Measurements from ENCODE around the gene PPP2R2C. TPM values are rescaled to one million over a fixed set of nuclear protein-coding genes. Genes with fewer than 3 reads are reported as not detected.

Gene PPP2R2C
- total and polyA plus RNA-seq, 10 of the 15 experiments (the other 5 are each of a cell fraction or from before 2014, with no cell fraction given) = 0.13 to 0.15 TPM; not detected in 8

- FAIRE-seq (no peak), DNase-seq (ENCODE audit: low read depth, low spot score) (no peak), ATAC-seq (no peak)
- Histone ChIP-seq H3K4me1 (ENCODE audit: control insufficient read depth, insufficient read depth, low read length) (peaks cover 13% of the 10 kb centered on the region), H3K4me3 (no peak overlapping the region), H3K9ac (ENCODE audit: control insufficient read depth, insufficient read depth, low read length) (no peak overlapping the region), H3K27ac (ENCODE audit: control insufficient read depth, insufficient read depth) (no peak overlapping the region), H3K9me3 (replicated peaks; ENCODE audit: control insufficient read depth, insufficient read depth, low read length) (no peaks in the 10 kb centered on the region), H3K4me2 (ENCODE audit: control insufficient read depth, insufficient read depth) (no peak overlapping the region), H3K27me3 (replicated peaks in 1 of 2; ENCODE audit: control insufficient read depth in 2 of 2, insufficient read depth in 2 of 2, low read length in 1 of 2) (no peaks in the 10 kb centered on the region), H4K20me1 (ENCODE audit: control insufficient read depth, insufficient read depth) (peaks cover 8% of the 10 kb centered on the region), H3K79me2 (ENCODE audit: control insufficient read depth, insufficient read depth, low read length) (no peaks in the 10 kb centered on the region), H2AFZ (ENCODE audit: control insufficient read depth, low read depth, low read length) (no peak overlapping the region), H3K36me3 (ENCODE audit: control insufficient read depth in 2 of 2, insufficient read depth in 2 of 2, low read length in 1 of 2) (no peaks in the 10 kb centered on the region)
- ChIA-PET RAD21 (ENCODE audit: unreplicated experiment) (no interaction called here), POLR2A (no interaction called here), CTCF (interaction anchor here (1.2 kb wide), 1 partner anchor 44 kb away, joined by 3 read pairs; no protein-coding TSS in a partner anchor), SMC1A (ENCODE audit: uncharacterized antibody, unreplicated experiment) (interaction anchor here (0.6 kb wide), 1 partner anchor 147 kb away, joined by 4 read pairs; no protein-coding TSS in a partner anchor)
- TF ChIP-seq ATF7 (IDR thresholded peaks at IDR 0.05; ENCODE audit: low read depth) (no peak), SRF (IDR thresholded peaks at IDR 0.05; ENCODE audit: low read depth in 2 of 2, low read length in 2 of 2) (no peak), PKNOX1 (IDR thresholded peaks at IDR 0.05) (no peak), NR2C1 (IDR thresholded peaks at IDR 0.05) (no peak)
- in situ Hi-C loops (cut with MboI) = no loop called here
- BruUV-seq (replicated peaks) = no TSS peak
- intact Hi-C loops (cut with micrococcal nuclease; ENCODE audit: unreplicated experiment) = no loop called here
- WGBS (ENCODE audit: insufficient coverage, insufficient replicate concordance, low lambda C conversion rate, missing lambda C conversion rate) = 34% methylated on average over 4 of the region's 4 CpGs
Measured at GRCh38 chr4:6283282-6283681, 189.1 kb downstream of the PPP2R2C start.

- no peak for DNase-seq (ENCODE audit: low read depth, low spot score)
- RAD21 ChIA-PET (ENCODE audit: unreplicated experiment) = no interaction called here
- Histone ChIP-seq H3K9me3 (replicated peaks; ENCODE audit: control insufficient read depth, insufficient read depth, low read length) (no peaks in the 10 kb centered on the region), H2AFZ (ENCODE audit: control insufficient read depth, low read depth, low read length) (no peak overlapping the region), H3K79me2 (ENCODE audit: control insufficient read depth, insufficient read depth, low read length) (no peaks in the 10 kb centered on the region), H3K27ac (ENCODE audit: control insufficient read depth, insufficient read depth) (no peak overlapping the region), H3K27me3 (replicated peaks in 1 of 2; ENCODE audit: control insufficient read depth in 2 of 2, insufficient read depth in 2 of 2, low read length in 1 of 2) (no peaks in the 10 kb centered on the region), H3K4me2 (ENCODE audit: control insufficient read depth, insufficient read depth) (no peak overlapping the region), H3K36me3 (ENCODE audit: control insufficient read depth in 2 of 2, insufficient read depth in 2 of 2, low read length in 1 of 2) (no peaks in the 10 kb centered on the region), H3K9ac (ENCODE audit: control insufficient read depth, insufficient read depth, low read length) (no peak overlapping the region), H3K4me3 (no peak overlapping the region), H4K20me1 (ENCODE audit: control insufficient read depth, insufficient read depth) (peaks cover 8% of the 10 kb centered on the region), H3K4me1 (ENCODE audit: control insufficient read depth, insufficient read depth, low read length) (peaks cover 15% of the 10 kb centered on the region)
- intact Hi-C loops (cut with micrococcal nuclease; ENCODE audit: unreplicated experiment) (no loop called here), in situ Hi-C loops (cut with MboI) (no loop called here)
- SMC1A ChIA-PET (ENCODE audit: uncharacterized antibody, unreplicated experiment) = interaction anchor here (0.8 kb wide), 1 partner anchor 41 kb away, joined by 3 read pairs; no protein-coding TSS in a partner anchor
- no peak for FAIRE-seq
- TF ChIP-seq CBX3 (IDR thresholded peaks at IDR 0.05; ENCODE audit: borderline replicate concordance, low read depth) = no peak
- no peak for TF ChIP-seq LARP7 (IDR thresholded peaks at IDR 0.05)
- CTCF ChIA-PET = interaction anchor here (1.2 kb wide), 1 partner anchor 45 kb away, joined by 3 read pairs; no protein-coding TSS in a partner anchor
- WGBS (ENCODE audit: insufficient coverage, insufficient replicate concordance, low lambda C conversion rate, missing lambda C conversion rate) = 58% methylated on average over 6 of the region's 6 CpGs
- POLR2A ChIA-PET = no interaction called here
- no peak for ATAC-seq
- BruUV-seq (replicated peaks) = no TSS peak
Measured at GRCh38 chr4:6282314-6282771, 190.1 kb downstream of the PPP2R2C start.

Measured in GM12878 (cell line).